Peyer's patch (tissue), 4 donors: ENCODE results near the gene LCE3E.

Experiments used
- POLR2A ChIP-seq, 2 donors: fragments of 450-650 bp; IDR thresholded peaks; one replicate each; pipeline ENCODE4 v1.5.1; 2017; ENCODE audit warnings: antibody characterized with exemption in 2 of 2, mild to moderate bottlenecking in 2 of 2, moderate library complexity in 2 of 2
- TF ChIP-seq, protein P1 (sequence below), 6 experiments: fragments of 450-650 bp in 4 of 6; fragments of 200-600 bp in 2 of 6; sonication (generic) in 1 of 6; IDR thresholded peaks; one replicate each; pipeline ENCODE4 v1.5.1; 2017 to 2019; ENCODE audit warnings: antibody characterized with exemption in 6 of 6, mild to moderate bottlenecking in 3 of 6, moderate library complexity in 1 of 6

DNA sequence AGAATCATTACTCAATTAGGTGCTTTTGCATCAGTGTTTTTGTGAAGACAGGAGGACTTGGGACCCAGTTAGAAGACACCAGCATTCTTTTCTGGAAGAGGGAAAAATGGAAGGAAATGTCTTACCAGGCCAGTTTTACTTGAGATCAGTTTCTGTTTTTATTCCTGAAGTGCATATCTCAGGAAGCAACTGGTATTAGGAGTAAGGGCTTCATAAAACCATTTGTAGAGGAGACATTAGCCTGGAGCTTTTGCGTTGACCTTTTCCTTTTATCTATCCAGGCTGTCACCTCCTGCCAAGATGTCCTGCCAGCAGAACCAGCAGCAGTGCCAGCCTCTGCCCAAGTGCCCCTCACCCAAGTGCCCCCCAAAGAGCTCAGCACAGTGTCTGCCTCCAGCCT, 46.9 kb upstream of the LCE3E start, which contains the start of gene LCE3B:
- TF ChIP-seq, protein P1, sequence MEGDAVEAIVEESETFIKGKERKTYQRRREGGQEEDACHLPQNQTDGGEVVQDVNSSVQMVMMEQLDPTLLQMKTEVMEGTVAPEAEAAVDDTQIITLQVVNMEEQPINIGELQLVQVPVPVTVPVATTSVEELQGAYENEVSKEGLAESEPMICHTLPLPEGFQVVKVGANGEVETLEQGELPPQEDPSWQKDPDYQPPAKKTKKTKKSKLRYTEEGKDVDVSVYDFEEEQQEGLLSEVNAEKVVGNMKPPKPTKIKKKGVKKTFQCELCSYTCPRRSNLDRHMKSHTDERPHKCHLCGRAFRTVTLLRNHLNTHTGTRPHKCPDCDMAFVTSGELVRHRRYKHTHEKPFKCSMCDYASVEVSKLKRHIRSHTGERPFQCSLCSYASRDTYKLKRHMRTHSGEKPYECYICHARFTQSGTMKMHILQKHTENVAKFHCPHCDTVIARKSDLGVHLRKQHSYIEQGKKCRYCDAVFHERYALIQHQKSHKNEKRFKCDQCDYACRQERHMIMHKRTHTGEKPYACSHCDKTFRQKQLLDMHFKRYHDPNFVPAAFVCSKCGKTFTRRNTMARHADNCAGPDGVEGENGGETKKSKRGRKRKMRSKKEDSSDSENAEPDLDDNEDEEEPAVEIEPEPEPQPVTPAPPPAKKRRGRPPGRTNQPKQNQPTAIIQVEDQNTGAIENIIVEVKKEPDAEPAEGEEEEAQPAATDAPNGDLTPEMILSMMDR (IDR thresholded peaks at IDR 0.05) = no peak
- no peak for TF ChIP-seq POLR2A (IDR thresholded peaks at IDR 0.05)
